Mucosa of gallbladder (tissue), 1 donor: ENCODE results near the gene FSTL1. TPM values are rescaled to one million over a fixed set of nuclear protein-coding genes. Genes with fewer than 3 reads are reported as not detected.

ENCODE experiments used
- DNase-seq: peaks from one replicate; pipeline ENCODE4 v3.0.0-alpha.2; 2020; ENCODE audit warnings: low spot score
- total RNA-seq: library from RNA; stranded (reverse); gene quantifications from one replicate; pipeline ENCODE4 v1.2.1, GENCODE V29; 2021
- donor health status: DM: no; HTN: no; CAD: no.

Gene FSTL1
- total RNA-seq, 1 donor from 2014 or later = 294 TPM

- no peak for DNase-seq
These were observed 97.3 kb downstream of the FSTL1 start for GRCh38 chr3:120353463-120353862.

GRCh38 chr3:120352017-120352416, 98.8 kb downstream of the FSTL1 start:
- DNase-seq = no peak

GRCh38 chr3:120350401-120350941, 100.3 kb downstream of the FSTL1 start:
- DNase-seq = no peak

GRCh38 chr3:120349855-120350125, 101.0 kb downstream of the FSTL1 start:
- DNase-seq = no peak

- peak; percentile 90 for DNase-seq
These were observed 101.6 kb downstream of the FSTL1 start, which contains the start of gene LRRC58 for GRCh38 chr3:120348991-120349854. Gene LRRC58, minus strand, starts transcription at chr3:120349354. Its CDS starts 111 bp downstream, at chr3:120349243.

GRCh38 chr3:120348065-120348990, 102.5 kb downstream of the FSTL1 start:
- DNase-seq = no peak

GRCh38 chr3:120344349-120344748, 106.4 kb downstream of the FSTL1 start:
- no peak for DNase-seq

Other genes starting within 250 kb of the FSTL1 start
- gene GPR156, start 165.8 kb downstream of the FSTL1 start, total RNA-seq = 0.20 TPM
- gene LRRC58, start 101.6 kb downstream of the FSTL1 start, total RNA-seq = 16.6 TPM
- 125 TPM for gene NDUFB4, start 145.3 kb upstream of the FSTL1 start, total RNA-seq
- gene HGD, start 231.2 kb upstream of the FSTL1 start, total RNA-seq = 211 TPM